Measurements from ENCODE around the gene ZNF556.

- TF ChIP-seq CTCF (IDR thresholded peaks at IDR 0.05; ENCODE audit: poor library complexity) (no peak), EZH2 (IDR thresholded peaks at IDR 0.05; ENCODE audit: borderline replicate concordance) (no peak), EZH2phosphoT487 (IDR thresholded peaks at IDR 0.05; ENCODE audit: low read depth, severe bottlenecking, unreplicated experiment) (no peak)
Observed at GRCh38 chr19:2827022-2827421, 40.1 kb upstream of the ZNF556 start.

Measured in hepatocyte (in vitro differentiated cells).